Measurements from ENCODE around the gene YTHDF2.

YTHDF2 gene

DNA sequence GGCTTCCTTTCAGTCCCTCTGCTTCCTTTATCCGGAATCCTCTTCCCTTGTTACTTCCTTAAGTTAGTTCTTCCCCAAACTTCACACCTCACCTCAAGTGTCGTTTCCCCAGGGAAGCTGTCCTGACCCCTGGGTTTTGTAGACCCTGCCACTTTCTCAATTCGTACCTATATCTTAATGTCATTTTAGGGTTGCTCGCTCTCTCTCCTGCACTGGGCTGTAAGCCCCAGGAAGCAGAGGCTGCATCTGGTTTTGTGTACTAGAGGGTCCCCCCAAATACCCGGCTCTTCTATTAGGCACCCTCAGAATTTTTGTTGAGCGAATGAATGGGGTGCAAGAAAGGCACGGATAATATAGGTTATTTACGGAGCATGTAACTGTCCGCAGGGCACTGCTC, 74.6 kb downstream of the YTHDF2 start:
- Histone ChIP-seq H2BK5ac (ENCODE audit: low read depth, low read length, poor library complexity, severe bottlenecking) (no peak overlapping the region), H2BK120ac (ENCODE audit: low read depth, low read length) (no peak overlapping the region), H2BK15ac (ENCODE audit: low read depth, poor library complexity, severe bottlenecking) (no peak overlapping the region), H3K27me3 (ENCODE audit: control insufficient read depth in 1 of 2, insufficient read depth in 1 of 2, low read length in 2 of 2) (peaks cover 64 to 75% of the 10 kb centered on the region in 2 experiments), H3K9ac (ENCODE audit: low read length) (no peak overlapping the region), H2AFZ (ENCODE audit: low read depth, low read length) (no peak overlapping the region), H3K18ac (ENCODE audit: low read depth in 1 of 2, low read length in 2 of 2) (no peak overlapping the region), H2AK5ac (ENCODE audit: low read length, severe bottlenecking) (no peak overlapping the region), H4K8ac (ENCODE audit: low read length) (no peak overlapping the region), H3K4ac (ENCODE audit: low read depth in 1 of 2, low read length in 2 of 2) (no peak overlapping the region), H3K9me3 (ENCODE audit: control insufficient read depth, low read length) (no peaks in the 10 kb centered on the region), H3K79me1 (replicated peaks; ENCODE audit: low read length, poor library complexity, severe bottlenecking) (no peaks in the 10 kb centered on the region), H3K27ac (ENCODE audit: low read length, poor library complexity, severe bottlenecking) (no peak overlapping the region), H2BK12ac (ENCODE audit: low read length in 2 of 2) (no peak overlapping the region), H3K4me1 (ENCODE audit: control insufficient read depth, insufficient read depth, low read depth, low read length) (peaks cover 9% of the 10 kb centered on the region), H3K23ac (ENCODE audit: low read length in 2 of 2) (no peak overlapping the region), H4K91ac (ENCODE audit: low read length) (peak overlapping the region; percentile 5), H3K36me3 (ENCODE audit: control insufficient read depth in 1 of 2, insufficient read depth in 2 of 2, low read depth in 1 of 2, low read length in 2 of 2) (peaks cover 0 to 6% of the 10 kb centered on the region in 2 experiments), H3K4me3 (ENCODE audit: insufficient read depth in 1 of 2, low read depth in 1 of 2, low read length in 2 of 2) (no peak overlapping the region), H3K4me2 (ENCODE audit: low read length, poor library complexity, severe bottlenecking) (no peak overlapping the region), H3K14ac (ENCODE audit: low read length in 2 of 2) (no peak overlapping the region)
- no peak for DNase-seq
- 79% methylated on average over 7 of the region's 9 CpGs for WGBS

DNA sequence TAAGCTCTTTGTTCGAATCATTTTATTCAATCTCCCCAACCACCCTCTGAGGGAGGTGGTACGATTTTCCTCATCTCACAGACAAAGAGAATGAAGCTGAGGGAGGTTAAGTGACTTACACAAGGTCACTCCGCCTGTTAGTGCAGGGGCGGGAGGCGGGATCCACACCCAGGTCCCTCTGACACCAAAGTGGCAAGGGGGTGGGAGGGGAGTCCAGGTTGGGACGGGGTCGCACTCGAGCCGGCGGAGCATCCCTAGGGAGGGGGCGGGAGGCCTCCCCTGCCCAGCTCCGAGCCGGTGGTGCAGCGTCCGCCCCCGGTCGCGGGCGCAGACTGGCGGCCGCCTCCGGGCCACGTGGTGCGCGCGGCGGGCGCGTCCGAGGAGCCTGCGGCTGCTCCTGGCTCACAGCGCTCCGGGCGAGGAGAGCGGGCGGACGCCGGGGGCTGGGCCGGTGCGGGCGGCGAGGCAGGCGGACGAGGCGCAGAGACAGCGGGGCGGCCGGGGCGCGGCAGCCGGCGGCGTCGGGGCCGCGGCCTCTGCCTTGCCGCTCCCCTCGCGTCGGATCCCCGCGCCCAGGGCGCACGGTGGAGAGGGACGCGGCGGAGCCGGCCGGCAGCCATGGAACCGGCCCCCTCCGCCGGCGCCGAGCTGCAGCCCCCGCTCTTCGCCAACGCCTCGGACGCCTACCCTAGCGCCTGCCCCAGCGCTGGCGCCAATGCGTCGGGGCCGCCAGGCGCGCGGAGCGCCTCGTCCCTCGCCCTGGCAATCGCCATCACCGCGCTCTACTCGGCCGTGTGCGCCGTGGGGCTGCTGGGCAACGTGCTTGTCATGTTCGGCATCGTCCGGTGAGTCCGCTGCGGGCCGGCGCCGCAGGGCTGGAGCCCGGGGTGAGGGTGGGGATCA, 75.3 kb downstream of the YTHDF2 start, which contains the start of gene OPRD1:
TSS of gene OPRD1 (plus strand) at position 405 of the 903 bp plus-strand sequence. CDS start at position 619, 214 bp downstream.
- Histone ChIP-seq H3K9me3 (ENCODE audit: control insufficient read depth, low read length) (no peaks in the 10 kb centered on the region), H3K79me1 (replicated peaks; ENCODE audit: low read length, poor library complexity, severe bottlenecking) (no peaks in the 10 kb centered on the region), H3K4me2 (ENCODE audit: low read length, poor library complexity, severe bottlenecking) (peak within 1 kb of the TSS; percentile 28), H4K8ac (ENCODE audit: low read length) (no peak within 1 kb of the TSS), H2BK15ac (ENCODE audit: low read depth, poor library complexity, severe bottlenecking) (no peak within 1 kb of the TSS), H2AFZ (ENCODE audit: low read depth, low read length) (peak within 1 kb of the TSS; percentile 60), H3K23ac (ENCODE audit: low read length in 2 of 2) (no peak within 1 kb of the TSS), H3K4me1 (ENCODE audit: control insufficient read depth, insufficient read depth, low read depth, low read length) (peaks cover 9% of the 10 kb centered on the region), H3K4ac (ENCODE audit: low read depth in 1 of 2, low read length in 2 of 2) (no peak within 1 kb of the TSS), H2BK5ac (ENCODE audit: low read depth, low read length, poor library complexity, severe bottlenecking) (no peak within 1 kb of the TSS), H3K9ac (ENCODE audit: low read length) (no peak within 1 kb of the TSS), H3K18ac (ENCODE audit: low read depth in 1 of 2, low read length in 2 of 2) (no peak within 1 kb of the TSS), H2BK12ac (ENCODE audit: low read length in 2 of 2) (no peak within 1 kb of the TSS), H3K27ac (ENCODE audit: low read length, poor library complexity, severe bottlenecking) (no peak within 1 kb of the TSS), H2AK5ac (ENCODE audit: low read length, severe bottlenecking) (no peak within 1 kb of the TSS), H3K4me3 (ENCODE audit: insufficient read depth in 1 of 2, low read depth in 1 of 2, low read length in 2 of 2) (no peak within 1 kb of the TSS), H3K27me3 (ENCODE audit: control insufficient read depth in 1 of 2, insufficient read depth in 1 of 2, low read length in 2 of 2) (peaks cover 70 to 76% of the 10 kb centered on the region in 2 experiments), H3K14ac (ENCODE audit: low read length in 2 of 2) (peak within 1 kb of the TSS in 1 of 2 experiments; percentile 53), H3K36me3 (ENCODE audit: control insufficient read depth in 1 of 2, insufficient read depth in 2 of 2, low read depth in 1 of 2, low read length in 2 of 2) (peaks cover 0 to 6% of the 10 kb centered on the region in 2 experiments), H4K91ac (ENCODE audit: low read length) (peak within 1 kb of the TSS; percentile 5), H2BK120ac (ENCODE audit: low read depth, low read length) (no peak within 1 kb of the TSS)
- DNase-seq = no peak
- 7% methylated on average over 67 of the region's 108 CpGs for WGBS

DNA sequence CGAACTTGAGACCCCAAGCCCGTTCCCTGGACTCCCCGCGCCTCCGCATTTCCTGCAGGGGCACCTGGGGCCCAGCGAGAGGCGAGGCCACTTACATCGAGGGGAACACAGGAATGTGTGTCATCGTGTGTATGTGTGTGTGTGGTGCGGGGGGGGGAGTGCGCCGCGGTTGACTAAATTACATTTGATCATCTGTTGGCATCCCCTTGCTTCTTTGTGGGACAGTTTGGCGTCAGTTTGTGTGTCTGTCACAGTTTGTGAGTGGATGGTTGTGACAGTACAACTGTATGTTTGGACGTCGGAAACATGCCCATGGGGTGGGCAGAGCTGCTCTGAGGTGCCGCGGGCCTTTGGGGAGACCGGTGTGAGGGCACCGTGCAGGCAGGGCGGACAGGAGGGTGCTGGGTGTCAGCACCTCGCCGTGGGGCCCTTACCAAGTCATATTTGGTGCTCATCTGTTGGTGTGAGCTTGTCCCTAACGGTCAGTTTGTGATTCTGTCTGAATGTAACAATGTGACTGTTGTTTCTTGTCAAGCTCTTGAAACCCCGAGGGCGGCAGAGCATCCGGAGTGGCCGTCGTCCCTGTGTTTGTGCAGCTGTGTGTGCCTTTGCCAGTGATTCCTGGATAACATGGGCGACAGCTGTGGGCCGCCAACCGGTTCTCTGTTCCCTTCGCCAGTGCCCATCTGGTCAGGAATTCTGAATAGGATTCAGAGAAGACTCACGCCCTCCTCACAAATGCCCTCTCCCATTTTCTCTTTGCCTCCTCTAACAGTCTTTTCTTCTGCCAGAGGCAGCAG, 76.1 kb downstream of the YTHDF2 start:
- Histone ChIP-seq H3K4me2 (ENCODE audit: low read length, poor library complexity, severe bottlenecking) (no peak overlapping the region), H3K27me3 (ENCODE audit: control insufficient read depth in 1 of 2, insufficient read depth in 1 of 2, low read length in 2 of 2) (peaks cover 78 to 79% of the 10 kb centered on the region in 2 experiments), H3K18ac (ENCODE audit: low read depth in 1 of 2, low read length in 2 of 2) (no peak overlapping the region), H4K8ac (ENCODE audit: low read length) (no peak overlapping the region), H2BK12ac (ENCODE audit: low read length in 2 of 2) (no peak overlapping the region), H3K36me3 (ENCODE audit: control insufficient read depth in 1 of 2, insufficient read depth in 2 of 2, low read depth in 1 of 2, low read length in 2 of 2) (peaks cover 0 to 6% of the 10 kb centered on the region in 2 experiments), H3K9me3 (ENCODE audit: control insufficient read depth, low read length) (no peaks in the 10 kb centered on the region), H3K79me1 (replicated peaks; ENCODE audit: low read length, poor library complexity, severe bottlenecking) (no peaks in the 10 kb centered on the region), H3K23ac (ENCODE audit: low read length in 2 of 2) (no peak overlapping the region), H3K14ac (ENCODE audit: low read length in 2 of 2) (peak overlapping the region in 1 of 2 experiments; percentile 53), H3K4me3 (ENCODE audit: insufficient read depth in 1 of 2, low read depth in 1 of 2, low read length in 2 of 2) (no peak overlapping the region), H2AFZ (ENCODE audit: low read depth, low read length) (no peak overlapping the region), H4K91ac (ENCODE audit: low read length) (no peak overlapping the region), H3K9ac (ENCODE audit: low read length) (no peak overlapping the region), H3K4ac (ENCODE audit: low read depth in 1 of 2, low read length in 2 of 2) (no peak overlapping the region), H2AK5ac (ENCODE audit: low read length, severe bottlenecking) (no peak overlapping the region), H2BK15ac (ENCODE audit: low read depth, poor library complexity, severe bottlenecking) (no peak overlapping the region), H2BK5ac (ENCODE audit: low read depth, low read length, poor library complexity, severe bottlenecking) (no peak overlapping the region), H2BK120ac (ENCODE audit: low read depth, low read length) (no peak overlapping the region), H3K4me1 (ENCODE audit: control insufficient read depth, insufficient read depth, low read depth, low read length) (peaks cover 9% of the 10 kb centered on the region), H3K27ac (ENCODE audit: low read length, poor library complexity, severe bottlenecking) (no peak overlapping the region)
- 59% methylated on average over 33 of the region's 34 CpGs for WGBS
- no peak for DNase-seq
